Measurements from ENCODE around the gene GIGYF2.
A peak's percentile ranks its signal among the peaks of the same experiment; 100 is the strongest.

DNA sequence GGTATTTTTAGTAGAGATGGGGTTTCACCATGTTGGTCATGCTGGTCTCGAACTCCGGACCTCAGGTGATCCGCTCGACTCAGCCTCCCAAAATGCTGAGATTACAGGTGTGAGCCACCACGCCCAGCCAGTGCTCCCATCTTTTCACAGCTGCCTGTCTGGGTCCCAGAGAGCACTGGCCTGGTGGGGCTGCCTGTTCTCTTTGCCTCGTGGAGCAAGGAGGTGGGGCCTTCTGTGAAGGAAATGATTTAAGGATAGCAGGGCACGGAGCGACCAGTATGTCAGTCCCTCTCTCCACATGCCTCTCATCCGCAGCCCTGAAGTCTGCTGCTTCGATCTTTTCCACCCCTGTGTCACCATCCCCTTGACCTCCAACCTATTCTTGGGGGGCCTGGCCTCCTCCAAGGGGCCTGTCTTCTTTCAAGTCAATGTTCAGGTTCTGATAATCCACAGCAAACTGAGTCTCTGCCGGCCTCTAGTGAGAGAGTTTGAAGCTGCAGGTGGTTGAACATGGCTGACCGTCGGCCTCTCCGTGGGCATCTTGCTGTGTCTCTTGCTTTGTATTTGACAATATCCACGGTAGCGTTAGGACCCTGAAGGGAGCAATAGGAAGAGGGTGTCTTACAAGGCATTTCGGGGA is 28.2 kb upstream of the GIGYF2 start:
- TF ChIP-seq CTCF (IDR thresholded peaks at IDR 0.05; ENCODE audit: borderline replicate concordance, extremely low read depth, low read length, poor library complexity, severe bottlenecking) (peak; percentile 10), EZH2 (IDR thresholded peaks at IDR 0.05; ENCODE audit: borderline replicate concordance, low read depth, low read length, severe bottlenecking) (no peak)
